HuH-7 (cell line): ENCODE results near the gene CENPF.

Source experiments
- DNase-seq: peaks from one replicate; pipeline ENCODE4 v3.0.0; 2011; ENCODE audit warnings: low spot score

CENPF gene

GRCh38 chr1:214623430-214623829, 20.4 kb downstream of the CENPF start:
- DNase-seq = no peak

DNA sequence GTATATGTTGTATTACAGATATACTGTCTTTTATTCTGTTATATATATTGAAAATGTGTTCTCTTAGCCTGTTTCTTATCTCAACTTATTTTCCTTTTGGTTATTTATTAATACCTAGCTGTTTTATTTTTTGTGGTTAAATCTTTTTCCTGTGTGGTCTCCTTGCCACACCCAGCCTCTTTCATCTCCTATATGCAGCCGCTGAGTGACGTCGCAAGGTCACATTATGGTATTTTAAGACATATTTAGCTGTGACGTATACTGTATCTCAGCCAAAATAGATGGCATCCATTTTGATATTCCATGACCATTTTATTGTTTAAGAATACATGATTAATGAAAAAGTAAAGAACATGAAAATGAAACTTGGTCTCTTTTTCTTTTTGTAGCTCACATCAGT, 29.1 kb downstream of the CENPF start:
- no peak for DNase-seq

DNA sequence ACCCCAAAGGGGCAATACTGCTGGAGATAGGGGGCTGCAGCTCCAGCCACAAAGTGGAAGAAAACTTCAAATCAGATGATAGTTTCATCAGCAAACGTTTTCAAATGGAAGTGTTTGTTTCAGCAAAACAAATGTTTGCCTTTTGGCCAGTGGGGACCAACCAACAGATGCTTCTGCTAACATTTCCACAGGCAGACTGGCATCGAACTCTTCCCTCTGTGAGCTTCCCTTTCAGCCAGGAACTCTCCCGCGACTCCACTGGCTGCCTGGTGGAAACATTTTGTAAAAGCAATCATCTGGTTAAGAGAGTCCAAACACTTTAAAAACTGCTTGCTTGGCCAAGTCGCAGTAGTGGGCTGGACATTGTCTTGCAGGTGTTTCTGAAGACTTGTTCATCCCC, 30.7 kb downstream of the CENPF start:
- DNase-seq = no peak

- DNase-seq = no peak
Measured at GRCh38 chr1:214634267-214634666, 31.3 kb downstream of the CENPF start.

DNA sequence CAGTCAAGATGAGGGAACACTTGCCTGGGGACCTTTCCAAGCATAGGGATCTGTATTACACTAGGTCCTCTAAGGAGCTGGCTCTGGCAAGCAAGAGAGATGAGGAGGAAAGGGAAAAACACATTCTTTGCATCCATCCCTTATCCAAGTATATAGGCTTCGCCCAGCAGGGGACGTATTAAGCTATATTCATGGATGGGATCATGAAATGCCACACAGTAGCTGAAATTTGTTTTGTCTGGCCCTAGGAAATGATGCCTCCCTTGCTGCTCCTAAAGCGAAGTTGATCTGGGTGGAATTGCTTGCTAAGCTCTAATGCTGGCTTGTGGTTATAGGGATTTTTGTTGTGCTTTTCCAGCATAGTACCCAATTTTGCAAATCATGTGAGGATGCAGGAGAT, 32.1 kb downstream of the CENPF start:
- no peak for DNase-seq

DNA sequence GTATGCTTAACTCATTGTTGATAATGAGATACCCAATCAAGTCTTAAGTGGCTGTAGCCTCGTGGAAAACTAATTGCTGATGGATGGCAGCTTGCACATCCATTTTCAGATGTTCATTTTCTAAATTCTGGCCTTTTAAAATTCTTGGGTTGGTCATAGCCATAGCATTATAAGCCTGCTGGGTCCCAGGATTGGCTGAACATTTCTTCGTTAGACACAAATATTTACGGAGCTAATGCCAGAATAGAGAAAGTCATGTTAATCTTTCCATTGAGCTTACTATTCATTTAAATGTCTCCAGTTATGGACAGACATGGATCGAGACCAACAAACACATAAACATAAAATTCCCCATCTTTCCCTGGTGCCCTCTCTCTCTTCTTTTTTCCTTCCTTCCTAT, 32.5 kb downstream of the CENPF start:
- no peak for DNase-seq

DNA sequence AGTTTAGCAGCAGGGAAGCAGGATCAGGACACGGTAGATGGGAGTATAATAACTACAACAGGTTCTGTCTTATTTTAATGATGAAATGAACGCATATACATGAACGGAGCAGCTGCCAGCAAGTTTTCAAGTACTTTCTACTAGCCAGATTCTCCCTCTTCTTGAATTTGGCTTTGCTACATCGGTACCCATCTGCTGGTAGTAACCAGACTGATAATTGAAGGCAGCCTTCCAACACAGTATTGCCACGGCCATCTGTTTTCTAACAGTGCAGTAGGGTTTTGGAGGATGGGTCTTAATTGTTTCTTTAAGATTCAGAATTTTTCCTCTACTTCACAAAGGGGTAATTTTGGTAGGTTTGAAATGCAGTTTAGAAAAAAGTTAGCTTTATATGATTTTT, 33.4 kb downstream of the CENPF start:
- DNase-seq = no peak

DNA sequence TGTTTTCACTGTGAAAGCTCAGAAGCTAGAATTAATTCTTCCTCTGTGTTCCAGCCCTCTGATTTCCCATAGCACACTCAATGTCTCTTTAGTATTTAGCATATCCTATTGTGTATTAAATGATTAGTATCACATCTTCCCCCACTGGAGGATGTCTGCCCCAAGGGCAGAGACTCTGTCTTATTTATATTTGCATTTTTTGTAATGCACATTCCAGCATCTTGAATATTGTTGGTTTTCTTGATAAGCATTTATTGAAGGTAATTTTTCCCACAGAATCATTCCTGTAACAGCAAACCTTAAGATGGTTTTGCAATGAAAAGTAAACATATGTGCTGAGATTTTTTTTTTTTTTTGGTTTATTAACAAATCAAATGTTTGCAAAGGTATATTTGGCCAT, 34.1 kb downstream of the CENPF start:
- no peak for DNase-seq

GRCh38 chr1:214637722-214638458, 34.9 kb downstream of the CENPF start:
- no peak for DNase-seq

- DNase-seq = no peak
Measured at GRCh38 chr1:214638459-214638807, 35.4 kb downstream of the CENPF start.

DNA sequence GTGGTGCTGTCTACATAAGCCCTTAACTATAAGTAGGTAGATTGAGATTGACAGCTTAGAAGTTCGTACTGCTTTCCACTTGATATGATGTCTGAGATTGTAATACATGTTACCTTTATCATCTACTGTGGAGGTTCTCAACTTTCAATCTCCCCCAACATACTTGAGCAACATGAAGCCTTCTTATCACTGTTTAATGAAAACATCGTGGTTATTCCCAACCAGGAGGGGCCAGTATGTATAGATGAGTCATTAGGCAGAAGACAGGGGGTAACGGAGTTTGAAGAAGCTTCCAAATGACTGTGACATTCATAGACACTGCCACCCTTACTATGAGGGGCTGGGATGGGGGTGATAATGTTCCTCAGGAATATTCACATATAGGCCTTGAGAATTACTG, 36.0 kb downstream of the CENPF start:
- DNase-seq = no peak

DNA sequence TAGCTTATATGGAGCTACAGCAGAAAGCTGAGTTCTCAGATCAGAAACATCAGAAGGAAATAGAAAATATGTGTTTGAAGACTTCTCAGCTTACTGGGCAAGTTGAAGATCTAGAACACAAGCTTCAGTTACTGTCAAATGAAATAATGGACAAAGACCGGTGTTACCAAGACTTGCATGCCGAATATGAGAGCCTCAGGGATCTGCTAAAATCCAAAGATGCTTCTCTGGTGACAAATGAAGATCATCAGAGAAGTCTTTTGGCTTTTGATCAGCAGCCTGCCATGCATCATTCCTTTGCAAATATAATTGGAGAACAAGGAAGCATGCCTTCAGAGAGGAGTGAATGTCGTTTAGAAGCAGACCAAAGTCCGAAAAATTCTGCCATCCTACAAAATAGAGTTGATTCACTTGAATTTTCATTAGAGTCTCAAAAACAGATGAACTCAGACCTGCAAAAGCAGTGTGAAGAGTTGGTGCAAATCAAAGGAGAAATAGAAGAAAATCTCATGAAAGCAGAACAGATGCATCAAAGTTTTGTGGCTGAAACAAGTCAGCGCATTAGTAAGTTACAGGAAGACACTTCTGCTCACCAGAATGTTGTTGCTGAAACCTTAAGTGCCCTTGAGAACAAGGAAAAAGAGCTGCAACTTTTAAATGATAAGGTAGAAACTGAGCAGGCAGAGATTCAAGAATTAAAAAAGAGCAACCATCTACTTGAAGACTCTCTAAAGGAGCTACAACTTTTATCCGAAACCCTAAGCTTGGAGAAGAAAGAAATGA, 37.6 kb downstream of the CENPF start:
- DNase-seq = no peak

- DNase-seq = no peak
Measured at GRCh38 chr1:214641214-214641895, 38.4 kb downstream of the CENPF start.

GRCh38 chr1:214643030-214643429, 40.0 kb downstream of the CENPF start:
- no peak for DNase-seq

GRCh38 chr1:214645712-214646111, 42.7 kb downstream of the CENPF start:
- DNase-seq = no peak

DNA sequence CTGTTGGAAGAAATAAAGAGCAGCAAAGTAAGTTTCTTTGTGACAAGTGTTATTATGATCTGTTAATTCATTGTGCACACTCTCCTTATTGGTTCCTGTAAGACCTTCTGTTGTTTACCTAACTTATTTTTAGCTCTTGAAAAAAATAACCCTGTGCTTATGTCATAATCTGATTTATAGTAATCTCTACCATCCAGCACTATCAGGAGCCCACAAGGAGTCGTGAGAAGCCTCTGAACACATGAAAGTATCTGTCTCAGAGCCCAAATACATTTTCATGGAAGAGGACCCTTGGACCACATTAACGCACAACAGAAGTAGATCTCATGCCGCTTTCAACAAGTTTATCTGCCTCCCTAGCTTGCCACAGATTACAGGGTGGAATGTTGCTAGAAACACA, 45.8 kb downstream of the CENPF start:
- no peak for DNase-seq

DNA sequence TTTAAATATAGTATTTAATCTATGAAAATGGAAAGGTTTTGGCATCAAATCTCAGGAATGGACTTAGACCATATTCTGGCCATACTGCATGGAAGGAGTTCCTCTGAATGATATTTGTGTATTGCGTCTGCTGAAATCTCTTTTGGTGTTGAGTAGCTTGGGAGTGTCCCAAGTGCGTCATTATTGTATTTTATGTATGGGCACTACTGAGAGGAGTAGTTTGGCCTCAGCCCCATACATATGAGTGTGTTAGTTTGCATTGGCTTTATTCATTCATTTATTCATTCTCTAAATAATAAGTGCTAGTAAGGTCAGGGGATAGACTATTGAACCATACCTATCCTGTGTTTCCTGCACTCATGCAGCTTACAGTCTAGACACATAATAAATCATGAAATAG, 46.6 kb downstream of the CENPF start:
- no peak for DNase-seq

DNA sequence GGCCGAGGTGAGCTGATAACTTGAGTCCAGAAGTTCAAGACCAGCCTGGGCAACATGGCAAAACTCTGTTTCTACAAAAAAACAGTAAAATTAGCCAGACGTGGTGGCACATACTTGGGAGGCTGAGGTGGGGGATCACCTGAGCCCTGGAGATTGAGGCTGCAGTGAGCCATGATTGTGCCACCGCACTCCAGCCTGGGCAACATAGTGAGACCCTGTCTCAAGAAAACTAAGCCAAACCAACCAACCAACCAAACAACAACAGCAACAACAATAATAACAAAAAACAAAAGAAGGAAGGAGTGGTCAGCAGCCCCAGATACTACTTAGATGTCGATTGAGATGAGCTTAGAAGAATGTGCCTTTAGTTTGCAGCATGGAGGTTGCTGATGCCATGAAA, 47.7 kb downstream of the CENPF start:
- no peak for DNase-seq

- no peak for DNase-seq
Measured at GRCh38 chr1:214657299-214657698, 54.3 kb downstream of the CENPF start.

DNA sequence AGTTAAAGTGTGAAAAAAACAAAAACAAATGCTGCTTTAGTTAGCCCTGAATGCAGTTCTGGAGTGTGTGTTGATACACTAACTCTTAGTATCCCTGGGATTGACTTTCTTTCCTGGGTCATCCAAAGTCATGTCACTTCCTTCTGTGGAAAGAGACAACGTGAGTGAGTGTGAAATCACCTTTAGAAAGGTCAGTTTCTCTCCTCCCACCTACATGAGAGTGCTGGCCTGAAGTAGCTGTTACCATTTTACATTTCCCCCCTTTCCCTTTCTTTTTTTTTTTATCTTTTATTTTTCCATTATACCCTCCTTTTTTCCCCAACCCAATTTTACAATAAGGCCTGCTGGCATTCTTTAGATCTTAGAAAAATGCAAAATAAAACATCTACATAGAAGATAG, 55.2 kb downstream of the CENPF start:
- DNase-seq = no peak

GRCh38 chr1:214658785-214659184, 55.8 kb downstream of the CENPF start:
- no peak for DNase-seq

GRCh38 chr1:214660190-214660589, 57.2 kb downstream of the CENPF start:
- no peak for DNase-seq

GRCh38 chr1:214660900-214661299, 57.9 kb downstream of the CENPF start:
- DNase-seq = no peak
